ENCODE results near the gene C4orf50.

DNA sequence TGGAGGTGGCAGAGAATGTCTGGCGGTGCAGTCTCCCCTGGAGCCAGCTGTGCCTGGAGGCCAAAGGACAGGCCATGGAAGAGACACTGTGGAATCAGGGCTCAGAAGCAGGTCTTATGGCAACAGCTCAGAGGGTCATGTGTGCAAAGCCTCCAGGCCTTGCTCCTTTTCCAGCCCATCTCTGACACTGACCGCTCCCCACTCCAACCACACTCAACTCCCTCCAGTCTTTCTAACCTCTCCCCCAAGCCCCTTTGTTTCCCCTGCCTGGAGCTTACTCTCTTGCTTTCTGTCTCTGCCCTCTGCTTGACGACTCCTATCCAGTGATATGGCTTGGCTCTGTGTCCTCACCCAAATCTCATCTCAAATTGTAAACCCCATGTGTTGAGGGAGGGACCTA is 91.1 kb downstream of the C4orf50 start:
- no peak for TF ChIP-seq POLR2AphosphoS5 (IDR thresholded peaks at IDR 0.05; ENCODE audit: low read depth)
- TF ChIP-seq, protein P1, sequence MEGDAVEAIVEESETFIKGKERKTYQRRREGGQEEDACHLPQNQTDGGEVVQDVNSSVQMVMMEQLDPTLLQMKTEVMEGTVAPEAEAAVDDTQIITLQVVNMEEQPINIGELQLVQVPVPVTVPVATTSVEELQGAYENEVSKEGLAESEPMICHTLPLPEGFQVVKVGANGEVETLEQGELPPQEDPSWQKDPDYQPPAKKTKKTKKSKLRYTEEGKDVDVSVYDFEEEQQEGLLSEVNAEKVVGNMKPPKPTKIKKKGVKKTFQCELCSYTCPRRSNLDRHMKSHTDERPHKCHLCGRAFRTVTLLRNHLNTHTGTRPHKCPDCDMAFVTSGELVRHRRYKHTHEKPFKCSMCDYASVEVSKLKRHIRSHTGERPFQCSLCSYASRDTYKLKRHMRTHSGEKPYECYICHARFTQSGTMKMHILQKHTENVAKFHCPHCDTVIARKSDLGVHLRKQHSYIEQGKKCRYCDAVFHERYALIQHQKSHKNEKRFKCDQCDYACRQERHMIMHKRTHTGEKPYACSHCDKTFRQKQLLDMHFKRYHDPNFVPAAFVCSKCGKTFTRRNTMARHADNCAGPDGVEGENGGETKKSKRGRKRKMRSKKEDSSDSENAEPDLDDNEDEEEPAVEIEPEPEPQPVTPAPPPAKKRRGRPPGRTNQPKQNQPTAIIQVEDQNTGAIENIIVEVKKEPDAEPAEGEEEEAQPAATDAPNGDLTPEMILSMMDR (conservative IDR thresholded peaks at IDR 0.05; ENCODE audit: low read depth in 2 of 2) = no peak

All from GM23338 (cell line).